T-helper 2 cell treated with Interferon-gamma antibody and Interleukin-4, amounts not matched to agents 100 ng/mL and 5 ng/mL, for 36 hours (primary cell): ENCODE data around the gene MBD5. TPM values are rescaled to one million over a fixed set of nuclear protein-coding genes. Genes with fewer than 3 reads are reported as not detected.

Source experiments
- intact Hi-C: fragments of 100-400 bp; cut with micrococcal nuclease; formaldehyde crosslinking; loops from one replicate; pipeline ENCODE4 v1.15.1; 2023
- total RNA-seq: library from RNA; stranded (reverse); gene quantifications from 2 replicates; pipeline ENCODE4 v1.2.3, GENCODE V29; 2022

MBD5 gene
- total RNA-seq, 1 donor from 2014 or later, result 38.4 TPM

GRCh38 chr2:148022882-148023281 lies 2.0 kb downstream of the MBD5 start:
- intact Hi-C loops, result loop anchor here (5.0 kb wide), 2 partner anchors 89 to 504 kb away; no protein-coding TSS in a partner anchor

- intact Hi-C loops, result loop anchor here (5.0 kb wide), 2 partner anchors 88 to 503 kb away; no protein-coding TSS in a partner anchor
Observed at GRCh38 chr2:148023861-148024260, 3.0 kb downstream of the MBD5 start.

DNA sequence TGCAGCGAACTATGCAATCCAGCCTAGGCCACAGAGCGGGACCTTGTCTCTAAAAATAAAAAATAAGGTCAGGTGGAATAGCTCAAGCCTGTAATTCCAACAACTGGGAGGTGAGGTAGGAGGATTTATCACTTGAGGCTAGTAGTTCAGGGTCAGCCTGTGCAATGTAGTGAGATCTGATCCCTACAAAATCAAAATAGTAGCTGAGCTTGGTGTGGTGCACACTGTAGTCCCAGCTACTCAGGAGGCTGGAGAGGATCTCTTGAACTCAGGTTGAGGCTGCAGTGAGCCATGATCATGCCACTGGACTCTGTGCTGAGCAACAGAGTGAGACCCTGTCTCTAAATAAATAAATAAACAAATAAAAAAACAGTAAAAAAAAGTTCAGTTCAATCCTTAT lies 5.7 kb downstream of the MBD5 start:
- intact Hi-C loops, result no loop called here

GRCh38 chr2:148027822-148028221 lies 6.9 kb downstream of the MBD5 start:
- intact Hi-C loops, result no loop called here

DNA sequence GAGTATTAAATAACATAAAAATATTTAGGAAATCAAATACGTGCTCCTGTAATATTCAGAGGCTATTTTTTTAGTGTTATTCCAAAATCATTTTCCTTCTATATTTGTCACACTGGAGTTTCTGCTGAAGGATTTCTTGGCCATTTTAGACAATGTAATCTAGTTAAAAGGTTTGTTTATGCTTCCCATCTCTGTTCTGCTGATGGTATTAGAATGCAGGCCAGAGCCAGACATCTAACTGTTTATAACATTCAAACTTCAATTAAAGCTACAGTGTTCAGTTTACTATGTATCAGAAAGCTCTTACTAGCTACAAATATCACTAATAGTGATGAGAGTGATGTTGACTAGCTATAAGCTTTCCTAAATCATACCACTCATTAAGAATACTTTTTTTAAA lies 7.9 kb downstream of the MBD5 start:
- intact Hi-C loops, result no loop called here

DNA sequence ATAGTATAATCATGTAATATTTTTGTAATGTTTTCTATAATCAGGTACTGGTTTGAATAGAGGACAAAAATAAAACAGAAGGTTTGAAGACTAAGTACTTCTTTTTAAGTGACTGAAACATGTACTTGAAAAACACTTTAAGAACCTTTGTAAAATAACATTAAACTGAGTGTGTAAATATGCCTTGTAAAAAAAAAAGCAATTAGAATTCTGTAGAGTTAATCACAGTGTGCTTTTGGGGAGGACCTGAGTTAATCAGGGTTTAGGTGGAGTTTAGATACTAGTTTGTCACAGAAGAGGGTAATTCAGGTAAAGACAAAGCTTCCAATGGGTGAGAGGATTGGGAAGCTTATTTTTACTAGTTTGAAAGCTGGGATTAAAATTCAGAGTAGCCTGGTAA lies 10.3 kb downstream of the MBD5 start:
- intact Hi-C loops, result no loop called here

- intact Hi-C loops, result no loop called here
Observed at GRCh38 chr2:148032215-148032614, 11.3 kb downstream of the MBD5 start.

DNA sequence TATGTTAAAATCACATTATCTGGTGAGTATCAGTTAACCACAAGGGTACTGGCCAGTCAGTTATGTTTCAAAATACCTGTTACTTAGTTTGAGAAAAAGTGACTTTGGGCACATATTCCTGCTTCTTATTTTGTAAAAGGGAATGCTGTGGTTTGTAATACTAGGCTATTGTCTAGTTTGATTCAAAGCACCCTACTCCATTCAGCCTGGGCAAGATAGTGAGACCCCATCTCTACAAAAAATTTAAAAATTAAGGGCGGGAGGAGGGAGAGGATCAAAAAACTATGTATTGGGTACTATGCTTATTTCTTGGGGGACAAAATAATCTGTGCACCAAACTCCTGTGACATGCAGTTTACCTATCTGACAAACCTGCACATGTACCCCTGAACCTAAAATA lies 18.9 kb downstream of the MBD5 start:
- intact Hi-C loops, result no loop called here

GRCh38 chr2:148042219-148042618 lies 21.3 kb downstream of the MBD5 start:
- intact Hi-C loops, result no loop called here

DNA sequence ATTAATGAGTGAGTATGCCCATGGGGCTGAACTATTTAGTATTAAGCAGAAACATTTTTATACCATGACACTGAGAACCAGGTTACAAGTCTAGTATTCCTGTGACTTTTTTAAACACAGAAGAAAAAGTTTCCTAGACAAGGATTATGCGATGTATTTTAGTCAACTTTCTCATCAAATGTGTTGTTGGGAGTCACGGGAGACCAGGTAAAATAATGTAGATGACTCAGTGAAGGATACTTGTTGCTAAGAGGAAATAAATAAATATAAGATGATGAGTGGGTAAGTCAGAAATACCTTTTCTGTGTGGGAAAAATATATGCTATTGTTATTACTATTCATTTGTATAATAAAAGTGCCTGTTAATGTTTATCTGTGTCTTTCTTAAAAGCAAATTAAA lies 23.4 kb downstream of the MBD5 start:
- intact Hi-C loops, result no loop called here

- intact Hi-C loops, result no loop called here
Observed at GRCh38 chr2:148046802-148047201, 25.9 kb downstream of the MBD5 start.

DNA sequence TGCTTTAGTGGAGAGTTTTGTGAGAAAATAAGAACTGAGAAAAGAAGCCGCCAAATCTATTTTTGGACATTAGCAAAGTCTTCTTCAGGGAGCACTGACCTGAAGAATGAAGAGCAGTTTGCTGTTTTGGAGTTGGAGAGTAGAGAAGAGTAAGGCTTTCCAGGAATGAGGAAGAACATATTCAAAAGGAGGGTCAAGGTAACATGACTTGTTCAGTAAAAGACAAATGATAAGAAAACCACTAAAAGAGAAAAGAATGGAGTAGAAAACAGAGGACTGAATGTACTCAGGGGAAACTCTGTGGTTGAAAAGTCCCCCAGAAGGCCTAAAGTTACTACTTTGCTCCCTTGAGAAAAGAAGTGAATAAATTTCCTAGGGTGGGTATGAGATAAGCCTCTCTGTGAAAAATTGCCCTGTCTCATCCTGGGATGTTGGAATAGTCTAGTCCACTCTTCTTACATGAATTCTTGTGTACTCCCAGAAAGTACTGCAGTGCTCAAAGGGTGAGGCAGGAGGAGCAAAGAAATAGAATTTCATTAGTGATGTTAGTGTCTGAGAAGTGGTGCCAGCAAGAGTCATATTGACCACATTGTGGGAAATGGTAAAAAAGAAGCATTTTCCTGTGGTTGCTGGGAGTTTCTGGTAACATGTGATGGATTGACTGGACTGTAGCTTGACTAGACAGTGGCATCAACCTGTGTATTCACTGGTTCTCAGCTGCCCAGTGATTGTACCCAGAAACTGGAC lies 27.8 kb downstream of the MBD5 start:
- intact Hi-C loops, result no loop called here

DNA sequence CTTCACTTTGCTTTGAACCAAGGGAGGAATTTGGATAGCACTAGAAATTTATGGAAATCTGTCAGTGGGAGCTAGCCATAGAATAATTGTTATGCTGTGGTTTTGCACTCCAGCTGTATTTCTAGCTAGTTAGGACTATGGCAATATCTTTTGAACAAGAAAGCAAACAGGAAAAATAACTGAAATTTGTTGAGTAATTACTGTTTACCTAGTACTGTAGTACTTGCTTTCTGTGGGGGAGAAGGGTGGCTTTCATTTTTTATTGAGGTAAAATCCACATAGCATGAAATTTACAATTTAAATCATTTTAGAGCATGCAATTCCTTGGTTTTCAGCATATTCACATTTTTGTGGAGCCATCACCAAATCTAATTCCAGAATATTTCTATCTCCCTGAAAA lies 28.4 kb downstream of the MBD5 start:
- intact Hi-C loops, result no loop called here

DNA sequence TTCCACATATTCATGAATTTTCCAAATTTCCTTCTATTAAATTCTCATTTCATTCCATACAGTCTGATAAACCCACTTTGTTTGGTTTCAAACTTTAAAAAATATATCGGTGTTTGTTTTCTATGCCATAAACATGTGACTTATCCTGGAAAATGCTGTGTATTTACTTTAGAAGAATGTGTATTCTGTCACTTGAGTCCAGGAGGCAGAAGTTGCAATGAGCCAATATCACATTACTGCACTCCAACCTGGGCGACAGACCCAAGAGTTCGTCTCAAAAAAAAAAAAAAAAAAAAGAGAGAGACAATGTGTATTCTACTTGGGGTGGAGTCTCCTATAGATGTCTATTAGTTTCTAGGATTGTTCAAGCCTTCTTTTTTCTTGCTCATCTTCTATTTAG lies 31.8 kb downstream of the MBD5 start:
- intact Hi-C loops, result no loop called here

GRCh38 chr2:148058641-148059040 lies 37.8 kb downstream of the MBD5 start:
- intact Hi-C loops, result no loop called here

- intact Hi-C loops, result no loop called here
Observed at GRCh38 chr2:148063633-148064032, 42.7 kb downstream of the MBD5 start.

DNA sequence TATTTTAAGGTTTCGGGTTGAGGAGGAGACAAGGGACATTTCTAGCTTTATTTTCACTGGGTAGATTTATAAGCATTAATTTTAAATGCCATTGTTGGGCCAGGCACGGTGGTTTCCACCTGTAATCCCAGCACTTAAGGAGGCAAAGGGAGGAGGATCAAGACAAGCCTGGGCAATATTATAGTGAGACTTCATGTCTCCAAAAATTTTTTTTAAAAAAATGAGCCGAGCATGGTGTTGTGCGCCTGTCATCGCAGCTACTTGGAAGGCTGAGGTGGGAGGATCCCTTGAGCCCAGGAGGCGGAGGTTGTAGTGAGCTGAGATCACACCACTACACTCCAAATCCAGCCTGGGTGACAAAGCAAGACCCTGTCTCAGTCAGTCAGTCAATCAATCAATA lies 45.0 kb downstream of the MBD5 start:
- intact Hi-C loops, result no loop called here

- intact Hi-C loops, result no loop called here
Observed at GRCh38 chr2:148067801-148068200, 46.9 kb downstream of the MBD5 start.

GRCh38 chr2:148071351-148071750 lies 50.5 kb downstream of the MBD5 start:
- intact Hi-C loops, result no loop called here

DNA sequence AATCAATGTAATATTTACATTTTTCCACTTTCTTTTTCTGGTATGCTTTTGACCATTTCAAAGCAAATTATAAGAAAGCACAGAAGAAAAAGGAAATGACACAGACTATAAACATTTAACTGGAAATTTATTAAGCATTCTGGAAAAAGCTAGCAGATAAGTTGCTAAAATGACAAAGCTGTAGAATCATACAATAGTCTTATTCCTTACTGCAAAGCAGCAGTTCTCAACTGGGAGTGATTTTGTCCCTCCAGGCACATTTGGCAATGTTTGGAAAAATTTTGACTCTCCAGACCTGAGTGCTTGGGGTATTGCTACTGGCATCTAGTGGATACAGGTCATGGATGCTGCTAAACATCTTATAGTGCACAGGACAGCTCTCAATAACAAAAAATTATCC lies 75.1 kb downstream of the MBD5 start:
- intact Hi-C loops, result no loop called here

GRCh38 chr2:148102641-148103040 lies 81.8 kb downstream of the MBD5 start:
- intact Hi-C loops, result no loop called here

GRCh38 chr2:148103946-148104345 lies 83.1 kb downstream of the MBD5 start:
- intact Hi-C loops, result no loop called here

DNA sequence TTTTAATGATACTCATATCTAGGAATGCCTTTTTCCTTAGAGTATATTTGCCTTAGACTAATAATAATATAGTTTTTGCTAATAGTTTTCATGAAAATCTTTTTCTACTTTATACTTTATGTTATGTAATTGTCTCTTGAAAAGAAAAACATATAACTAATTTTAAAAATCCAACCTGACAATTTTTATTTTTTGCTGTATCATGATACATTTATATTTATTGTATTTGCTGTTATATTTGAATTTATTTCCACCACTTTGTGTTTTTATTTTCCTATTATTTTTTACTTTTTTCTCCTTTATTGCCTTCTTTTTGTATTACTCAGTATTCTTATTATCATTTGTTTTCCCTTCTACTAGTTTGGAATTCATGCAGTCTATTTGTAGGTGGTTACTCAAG lies 85.4 kb downstream of the MBD5 start:
- intact Hi-C loops, result no loop called here

GRCh38 chr2:148108385-148108784 lies 87.5 kb downstream of the MBD5 start:
- intact Hi-C loops, result no loop called here
